ENCODE measurements around the gene BRSK2.

BRSK2 gene

DNA sequence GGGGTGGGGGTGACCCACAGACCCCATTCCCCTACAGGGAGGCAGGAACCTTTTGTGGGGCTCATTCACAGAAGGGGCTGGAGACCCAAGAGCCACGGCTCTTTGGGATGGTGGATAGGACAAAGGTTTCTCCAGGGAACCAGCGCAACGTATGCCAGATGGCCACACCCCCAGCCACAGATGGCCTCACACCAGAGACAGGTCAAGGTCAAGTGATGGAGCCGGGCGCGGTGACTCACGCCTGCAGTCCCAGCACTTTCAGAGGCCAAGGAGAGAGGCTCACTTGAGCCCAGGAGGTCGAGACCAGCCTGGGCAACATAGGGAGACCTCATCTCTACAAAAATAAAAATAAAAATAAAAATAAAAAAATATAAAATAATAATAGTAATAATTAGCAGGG, 17.1 kb upstream of the BRSK2 start:
- in situ Hi-C loops (cut with MboI; ENCODE audit: low pct_unique_long_range_greater_than_20kb, low sequenced_read_pairs) = no loop called here

DNA sequence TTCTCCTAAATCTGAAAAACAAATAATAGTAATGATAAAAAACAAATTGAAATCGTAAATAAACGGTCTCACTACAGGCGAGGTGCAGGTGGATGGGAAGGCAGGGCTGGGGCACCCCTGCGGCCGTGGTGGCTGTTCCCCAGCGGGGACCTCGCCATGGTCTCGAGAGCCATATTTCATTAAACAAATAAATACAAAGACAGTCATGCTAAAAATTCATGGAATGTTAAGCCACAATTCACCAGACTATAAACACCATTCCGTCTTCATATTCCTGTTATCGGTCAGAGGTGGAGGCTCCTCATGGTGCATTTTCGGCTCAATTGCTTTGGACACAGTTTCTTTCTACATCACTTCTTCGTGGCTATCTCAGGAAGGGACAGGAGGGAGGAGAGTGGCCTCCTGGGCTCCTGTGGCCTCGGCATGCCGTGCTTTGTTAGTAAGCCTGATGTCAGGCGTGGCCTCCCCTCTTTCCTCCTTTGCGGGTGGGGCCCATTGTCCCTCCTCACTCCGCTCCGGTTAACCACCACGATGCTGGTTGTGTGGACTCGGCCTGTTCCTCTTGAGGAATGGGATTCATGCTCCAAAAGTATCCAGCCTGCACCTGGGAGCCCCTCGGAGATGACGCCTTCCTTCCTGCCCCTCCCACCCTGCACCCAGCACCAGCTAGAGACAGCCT, 16.1 kb upstream of the BRSK2 start:
- in situ Hi-C loops (cut with MboI; ENCODE audit: low pct_unique_long_range_greater_than_20kb, low sequenced_read_pairs) = no loop called here
- no peak for DNase-seq

More for the DNA sequence above, 17.1 kb upstream of the BRSK2 start:
- no peak for DNase-seq

DNA sequence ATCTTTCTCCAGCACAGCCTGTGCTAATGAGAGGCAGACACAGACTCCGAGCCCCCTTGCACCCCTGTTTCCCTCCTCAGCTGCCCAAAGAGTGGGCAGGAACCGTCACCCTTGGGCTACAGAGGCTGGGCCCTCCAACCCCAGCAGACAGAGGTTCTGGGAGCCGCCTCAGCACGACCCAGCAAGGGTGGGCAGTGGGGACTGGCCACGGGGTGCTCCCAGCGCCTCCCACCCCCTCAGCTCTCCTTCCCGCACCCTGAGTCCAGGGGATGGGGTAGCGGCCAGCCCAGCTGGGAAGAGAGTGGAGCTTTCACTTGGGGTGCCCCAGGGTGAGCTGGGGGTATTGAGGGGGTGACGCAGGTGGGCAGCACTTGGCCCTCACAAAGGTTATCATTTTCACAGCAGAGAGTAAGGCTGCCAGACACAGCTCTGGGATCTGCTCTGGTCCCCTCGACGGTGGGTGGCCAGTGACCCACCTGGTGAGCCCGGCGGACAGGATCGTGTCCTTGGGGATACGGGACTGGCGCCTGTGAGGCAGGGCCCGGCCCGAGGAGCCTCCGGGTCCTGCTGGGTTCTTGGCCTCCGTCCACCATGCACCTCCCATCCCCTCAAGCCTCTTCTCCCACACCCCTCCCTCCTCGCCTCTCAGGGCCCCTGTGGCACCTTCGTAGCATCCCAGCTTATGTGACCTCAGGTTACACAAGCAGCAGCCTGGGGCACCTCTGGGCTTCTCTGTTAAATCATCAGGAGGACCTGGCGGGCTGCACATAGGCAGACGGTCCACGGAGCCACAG, 14.4 kb upstream of the BRSK2 start:
- no peak for DNase-seq
- in situ Hi-C loops (cut with MboI; ENCODE audit: low pct_unique_long_range_greater_than_20kb, low sequenced_read_pairs) = no loop called here

DNA sequence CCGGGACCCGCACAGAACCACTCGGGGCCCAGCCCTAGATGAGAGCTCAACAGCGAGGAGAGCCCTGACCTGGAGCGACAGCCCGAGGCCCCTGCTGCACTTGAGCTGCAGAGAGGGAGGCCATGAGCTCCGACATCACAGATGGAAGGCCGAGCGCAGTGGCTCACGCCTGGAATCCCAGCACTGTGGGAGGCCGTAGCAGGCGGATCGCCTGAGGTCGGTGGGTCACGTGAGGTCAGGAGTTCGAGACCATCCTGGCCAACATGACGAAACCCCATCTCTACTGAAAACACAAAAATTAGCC, 13.8 kb upstream of the BRSK2 start:
- in situ Hi-C loops (cut with MboI; ENCODE audit: low pct_unique_long_range_greater_than_20kb, low sequenced_read_pairs) = no loop called here
- DNase-seq = no peak

DNA sequence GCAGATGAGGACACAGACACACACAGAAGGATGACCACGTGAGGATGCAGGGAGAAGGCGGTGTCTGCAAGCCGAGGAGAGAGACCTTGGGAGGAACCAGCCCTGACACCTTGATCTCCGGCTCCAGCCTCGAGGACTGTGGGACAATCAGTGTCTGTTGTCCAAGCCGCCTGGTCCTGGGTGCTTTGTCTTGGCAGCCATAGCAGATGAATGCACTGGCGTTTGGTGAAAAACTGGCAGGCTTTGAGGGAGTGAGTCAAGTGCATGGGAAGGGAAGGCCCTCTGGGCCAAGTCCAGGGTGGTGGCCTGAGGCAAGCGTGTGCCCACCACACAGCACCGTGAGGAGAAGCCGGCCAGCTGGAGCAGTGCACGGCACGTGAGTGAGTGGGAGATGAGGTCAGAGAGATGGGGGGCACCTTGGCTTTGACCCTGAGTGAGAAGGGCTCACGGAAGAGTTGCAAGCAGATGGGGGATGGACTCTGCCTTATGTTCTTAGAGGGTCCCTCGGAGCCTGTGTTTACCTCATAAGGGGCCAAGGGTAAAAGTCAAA, 12.4 kb upstream of the BRSK2 start:
- no peak for DNase-seq
- in situ Hi-C loops (cut with MboI; ENCODE audit: low pct_unique_long_range_greater_than_20kb, low sequenced_read_pairs) = no loop called here

DNA sequence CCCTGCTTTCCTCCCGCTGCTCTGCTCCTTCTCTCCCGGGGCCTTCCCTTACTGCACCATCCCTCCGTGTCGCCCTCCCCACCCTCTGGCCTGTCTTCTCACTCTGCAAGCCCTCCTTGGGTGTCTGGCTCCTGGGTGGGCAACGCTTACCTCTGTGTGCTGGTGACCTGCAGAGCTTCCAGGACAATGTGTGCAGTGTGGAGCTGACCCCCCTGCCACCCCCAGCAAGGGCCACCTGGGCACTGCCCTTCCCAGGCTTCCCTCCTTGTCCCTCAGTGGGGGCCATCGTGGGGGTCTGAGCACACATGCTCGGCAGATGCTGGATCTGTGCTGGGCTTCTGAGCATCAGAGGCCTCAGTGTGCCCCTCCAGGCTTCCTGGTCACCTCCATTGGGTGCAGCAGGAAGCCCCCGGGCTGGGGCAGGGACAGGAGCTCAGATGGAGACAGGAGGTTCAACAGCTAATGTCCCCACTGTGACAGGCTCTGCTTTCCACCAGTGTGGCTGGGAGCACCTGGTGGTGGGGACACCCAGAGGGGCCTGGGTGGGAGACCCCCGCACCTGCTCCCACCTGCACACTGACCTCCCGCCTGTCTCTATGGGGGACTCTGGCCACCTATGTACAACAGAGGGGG, 7.8 kb upstream of the BRSK2 start:
- no peak for DNase-seq
- in situ Hi-C loops (cut with MboI; ENCODE audit: low pct_unique_long_range_greater_than_20kb, low sequenced_read_pairs) = no loop called here

DNA sequence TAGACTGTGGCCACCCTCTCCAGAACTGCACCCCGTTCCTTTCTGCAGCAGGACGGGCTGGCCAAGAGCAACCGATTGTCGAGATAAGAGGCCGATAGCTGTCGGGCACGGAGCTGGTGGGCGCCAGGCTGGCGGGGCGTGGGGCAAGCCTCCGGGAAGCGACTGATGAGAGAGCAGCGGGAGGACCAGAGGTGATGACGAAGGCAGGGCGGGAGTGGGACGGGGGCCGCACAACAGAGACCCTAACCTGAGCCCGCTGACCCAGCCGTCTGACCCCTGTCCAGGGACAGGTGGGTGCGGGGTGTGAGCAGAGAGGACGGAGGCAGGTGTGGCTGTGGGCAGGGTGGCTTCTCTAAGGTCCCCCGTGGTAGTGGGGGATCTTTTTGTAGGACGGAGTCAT, 7.3 kb upstream of the BRSK2 start:
- no peak for DNase-seq
- in situ Hi-C loops (cut with MboI; ENCODE audit: low pct_unique_long_range_greater_than_20kb, low sequenced_read_pairs) = no loop called here

DNA sequence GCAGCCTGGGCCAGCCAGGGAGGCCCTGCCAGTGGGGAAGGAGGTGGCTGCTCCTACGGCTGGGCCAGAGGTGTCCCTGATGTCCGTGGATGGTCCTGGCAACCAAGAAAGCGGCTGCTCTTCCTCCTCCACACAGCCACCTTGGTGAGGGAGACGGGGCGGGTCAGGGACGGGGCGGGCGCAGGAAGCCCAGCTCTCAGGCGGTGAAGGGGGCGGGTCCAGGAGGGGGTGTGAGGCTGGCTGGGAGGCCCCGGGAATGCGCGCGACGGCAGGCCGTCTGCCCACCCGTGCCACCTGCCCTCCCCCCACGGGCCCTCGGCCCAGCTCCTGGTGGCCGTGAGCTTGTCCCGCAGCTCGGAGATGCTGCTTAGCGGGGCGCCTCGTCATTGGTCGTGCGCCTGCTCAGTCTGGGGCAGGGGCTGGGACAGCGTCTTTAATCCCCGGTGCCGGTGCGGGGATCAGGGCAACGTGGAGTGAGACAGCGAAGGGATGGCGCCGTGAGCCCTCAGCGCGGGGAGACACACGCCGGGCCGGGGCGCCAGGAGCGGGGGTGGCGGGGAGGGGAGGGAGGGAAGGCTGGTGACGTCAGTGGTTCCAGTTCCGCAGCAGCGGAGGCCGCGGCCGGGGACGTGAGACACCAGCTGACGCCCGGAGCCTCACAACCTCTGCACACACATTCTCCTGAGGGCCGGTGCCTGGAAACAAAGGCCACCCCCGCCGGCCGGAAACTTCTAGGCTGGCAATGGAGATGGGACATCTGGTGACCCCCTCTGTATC, 6.7 kb upstream of the BRSK2 start:
- in situ Hi-C loops (cut with MboI; ENCODE audit: low pct_unique_long_range_greater_than_20kb, low sequenced_read_pairs) = no loop called here
- peak; percentile 39 for DNase-seq

DNA sequence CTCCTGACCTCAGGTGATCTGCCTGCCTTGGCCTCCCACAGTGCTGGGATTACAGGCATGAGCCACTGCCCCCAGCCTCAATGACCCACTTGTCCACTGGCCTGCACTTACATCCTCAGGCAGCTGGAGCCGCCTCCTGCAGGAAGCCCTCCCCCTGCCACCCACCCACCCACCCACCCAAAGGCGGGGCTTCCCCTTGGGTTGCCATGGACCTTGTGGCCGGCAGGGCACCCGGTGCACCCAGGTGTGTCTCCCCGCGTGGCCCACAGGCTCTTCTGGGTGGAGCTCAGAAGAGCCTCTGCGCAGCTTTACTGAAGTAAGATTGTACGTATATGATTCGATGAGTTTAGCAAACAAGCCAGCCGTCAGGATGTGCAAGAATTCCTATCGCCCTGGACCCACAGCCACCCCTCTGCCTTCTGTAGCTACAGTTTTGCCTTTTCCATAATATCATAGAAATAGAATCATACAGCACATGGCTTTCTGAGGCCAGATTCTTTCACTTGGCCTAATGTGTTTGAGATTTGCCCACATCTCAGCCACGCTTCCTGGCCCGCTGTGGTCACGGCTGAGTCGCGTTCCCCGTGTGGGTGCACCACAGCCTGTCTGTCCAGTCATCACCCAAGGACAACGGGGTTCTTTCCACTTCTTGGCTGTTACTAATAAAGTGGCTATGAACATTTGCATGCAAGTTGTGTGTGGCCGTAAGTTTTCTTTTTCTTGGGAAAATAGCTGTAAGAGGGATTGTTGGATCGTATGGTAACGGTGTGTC, 5.3 kb upstream of the BRSK2 start:
- in situ Hi-C loops (cut with MboI; ENCODE audit: low pct_unique_long_range_greater_than_20kb, low sequenced_read_pairs) = no loop called here
- no peak for DNase-seq

DNA sequence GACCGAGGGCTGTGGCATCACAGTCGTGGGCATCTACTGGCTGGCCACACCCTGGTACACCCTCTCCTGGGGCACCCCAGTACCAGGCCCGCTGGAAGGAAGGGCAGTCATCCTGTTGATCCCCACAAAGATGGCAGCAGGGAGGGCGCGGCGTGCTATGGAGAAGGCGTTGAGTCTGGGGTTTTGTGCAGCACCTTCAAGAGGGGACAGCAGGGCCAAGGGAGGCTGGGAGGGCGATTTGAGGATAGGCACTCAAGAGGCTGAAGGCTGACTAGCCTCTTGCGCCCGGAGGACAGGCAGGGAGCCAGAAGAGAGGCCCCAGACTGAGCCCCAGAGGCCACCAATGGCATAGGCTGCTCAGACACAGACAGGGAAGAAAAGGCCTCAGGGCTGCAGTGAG, 2.2 kb upstream of the BRSK2 start:
- DNase-seq = no peak
- in situ Hi-C loops (cut with MboI; ENCODE audit: low pct_unique_long_range_greater_than_20kb, low sequenced_read_pairs) = no loop called here

DNA sequence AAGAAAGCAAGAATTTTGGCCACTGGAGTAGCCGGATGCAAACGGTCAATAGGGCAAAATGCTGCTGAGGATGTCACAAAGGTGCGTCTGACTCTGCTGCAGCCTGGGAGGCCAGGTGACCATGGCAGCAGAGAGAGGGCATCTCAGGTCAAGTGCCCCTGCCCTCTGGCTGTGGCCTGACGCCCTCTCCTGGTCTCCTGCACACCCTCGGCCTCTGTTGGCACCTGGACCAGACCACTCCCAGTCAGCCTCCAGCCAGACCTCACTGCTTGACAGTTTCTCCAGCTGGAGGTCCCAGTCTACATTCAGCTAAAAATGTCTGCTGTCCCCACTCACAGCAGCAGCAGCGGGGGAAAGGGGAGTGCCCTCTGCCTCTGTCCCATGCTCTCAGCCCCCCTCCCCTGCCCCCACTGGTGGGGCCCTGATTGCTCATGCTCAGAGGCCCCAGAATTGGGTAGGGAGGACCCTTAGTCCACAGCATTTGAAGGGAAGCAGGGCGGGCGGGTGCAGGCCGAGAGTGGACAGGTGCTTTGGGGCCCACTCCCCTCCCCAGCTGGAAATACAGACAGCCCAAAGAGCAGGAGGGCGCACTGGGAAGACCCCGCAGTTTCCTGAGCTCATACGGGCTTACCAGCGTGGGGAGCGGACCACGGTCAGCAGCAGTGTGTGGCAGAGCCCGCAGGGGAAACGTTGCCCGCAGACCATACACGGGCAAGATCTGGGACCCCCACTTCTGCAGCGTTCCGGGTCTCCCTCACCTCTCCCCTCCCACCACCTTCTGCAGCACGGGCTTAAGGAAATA, 1.6 kb upstream of the BRSK2 start:
- in situ Hi-C loops (cut with MboI; ENCODE audit: low pct_unique_long_range_greater_than_20kb, low sequenced_read_pairs) = no loop called here

DNA sequence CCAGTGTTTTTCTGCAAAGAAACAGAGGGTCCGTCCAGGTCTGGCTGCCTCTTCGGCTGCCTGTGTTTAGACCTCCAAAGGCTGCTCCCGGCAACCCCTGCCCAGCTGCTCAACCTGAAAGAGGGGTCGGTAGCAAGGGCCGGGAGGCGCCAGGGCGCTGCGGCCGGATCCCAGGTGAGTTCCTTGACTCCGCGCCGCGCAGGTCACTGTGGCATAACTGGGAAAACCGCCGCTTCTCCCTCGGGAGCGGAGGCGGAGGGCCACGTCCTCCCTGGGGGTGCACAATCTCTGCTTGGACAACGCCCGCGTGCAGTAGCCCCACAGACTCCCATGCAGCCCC, 1.0 kb upstream of the BRSK2 start:
- in situ Hi-C loops (cut with MboI; ENCODE audit: low pct_unique_long_range_greater_than_20kb, low sequenced_read_pairs) = no loop called here
- DNase-seq = no peak

More for the DNA sequence above, 1.6 kb upstream of the BRSK2 start:
- no peak for DNase-seq

DNA sequence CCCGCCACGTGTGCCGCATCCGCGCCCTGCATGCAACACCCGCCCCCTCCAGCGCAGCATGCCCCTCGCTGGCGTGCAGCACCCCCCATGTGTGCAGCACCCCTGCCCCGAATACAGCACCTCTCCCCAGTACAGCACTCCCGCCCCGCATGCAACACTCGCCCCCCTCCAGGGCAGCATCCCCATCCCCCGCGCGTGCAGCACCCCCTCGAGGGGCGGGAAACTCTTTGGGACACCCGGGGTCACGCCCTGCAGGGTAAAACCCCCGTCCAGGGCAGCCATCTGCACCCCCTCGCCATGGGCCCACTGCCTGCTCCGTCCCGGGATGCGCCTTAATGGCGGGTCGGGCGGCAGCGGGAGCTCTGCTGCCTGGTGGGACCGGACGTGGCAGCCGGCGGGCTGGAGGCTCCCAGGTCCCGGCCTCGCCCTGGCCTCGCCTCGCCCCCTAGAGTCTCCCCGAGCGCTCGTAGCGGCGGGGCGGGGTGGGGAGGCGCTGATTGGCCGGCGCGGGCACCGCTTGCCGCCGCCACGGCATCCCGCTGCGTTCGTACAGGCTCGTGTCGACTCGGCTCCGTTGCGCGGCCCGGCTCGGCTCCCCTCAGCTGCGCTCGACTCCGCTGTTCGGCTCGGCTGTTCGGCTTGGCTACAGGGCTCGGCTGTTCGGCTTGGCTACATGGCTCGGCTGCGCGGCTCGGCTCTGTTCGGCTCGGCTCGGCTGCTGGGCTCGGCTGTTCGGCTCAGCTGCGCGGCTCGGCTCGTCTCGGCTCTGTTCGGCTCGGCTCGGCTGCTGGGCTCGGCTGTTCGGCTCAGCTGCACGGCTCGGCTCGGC, 417 bp upstream of the BRSK2 start:
- peak; percentile 95 for DNase-seq
- in situ Hi-C loops (cut with MboI; ENCODE audit: low pct_unique_long_range_greater_than_20kb, low sequenced_read_pairs) = no loop called here

DNA sequence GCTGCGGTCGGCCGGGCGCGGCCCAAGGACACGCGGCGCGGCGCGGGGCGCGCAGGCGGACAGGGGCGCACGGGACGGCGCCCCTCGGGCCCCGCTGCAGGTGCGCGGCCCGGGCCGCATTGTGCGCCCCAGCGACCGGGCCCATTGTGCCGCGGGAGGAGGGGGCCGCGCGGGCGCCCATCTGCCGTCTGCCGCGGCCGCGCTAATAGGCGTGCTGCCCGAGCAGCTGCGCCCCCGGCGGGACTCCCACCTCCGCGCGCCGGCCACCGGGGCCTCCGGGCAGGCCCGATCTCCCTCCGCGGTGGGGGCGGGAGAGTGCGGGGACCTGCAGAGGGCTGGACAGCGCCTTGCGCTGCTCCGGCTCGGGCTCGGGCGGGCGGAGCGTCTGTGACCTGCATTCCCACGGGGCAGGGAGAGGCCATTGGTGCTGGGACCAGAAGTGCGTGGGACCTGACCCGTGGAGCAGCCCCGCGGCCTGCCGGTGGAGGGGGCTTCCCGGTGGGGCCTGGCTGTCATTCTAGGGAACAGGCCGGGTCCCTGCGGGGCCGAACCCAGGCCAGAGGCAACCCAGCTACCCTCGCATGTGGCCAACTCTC, 933 bp downstream of the BRSK2 start:
- in situ Hi-C loops (cut with MboI; ENCODE audit: low pct_unique_long_range_greater_than_20kb, low sequenced_read_pairs) = no loop called here
- no peak for DNase-seq

DNA sequence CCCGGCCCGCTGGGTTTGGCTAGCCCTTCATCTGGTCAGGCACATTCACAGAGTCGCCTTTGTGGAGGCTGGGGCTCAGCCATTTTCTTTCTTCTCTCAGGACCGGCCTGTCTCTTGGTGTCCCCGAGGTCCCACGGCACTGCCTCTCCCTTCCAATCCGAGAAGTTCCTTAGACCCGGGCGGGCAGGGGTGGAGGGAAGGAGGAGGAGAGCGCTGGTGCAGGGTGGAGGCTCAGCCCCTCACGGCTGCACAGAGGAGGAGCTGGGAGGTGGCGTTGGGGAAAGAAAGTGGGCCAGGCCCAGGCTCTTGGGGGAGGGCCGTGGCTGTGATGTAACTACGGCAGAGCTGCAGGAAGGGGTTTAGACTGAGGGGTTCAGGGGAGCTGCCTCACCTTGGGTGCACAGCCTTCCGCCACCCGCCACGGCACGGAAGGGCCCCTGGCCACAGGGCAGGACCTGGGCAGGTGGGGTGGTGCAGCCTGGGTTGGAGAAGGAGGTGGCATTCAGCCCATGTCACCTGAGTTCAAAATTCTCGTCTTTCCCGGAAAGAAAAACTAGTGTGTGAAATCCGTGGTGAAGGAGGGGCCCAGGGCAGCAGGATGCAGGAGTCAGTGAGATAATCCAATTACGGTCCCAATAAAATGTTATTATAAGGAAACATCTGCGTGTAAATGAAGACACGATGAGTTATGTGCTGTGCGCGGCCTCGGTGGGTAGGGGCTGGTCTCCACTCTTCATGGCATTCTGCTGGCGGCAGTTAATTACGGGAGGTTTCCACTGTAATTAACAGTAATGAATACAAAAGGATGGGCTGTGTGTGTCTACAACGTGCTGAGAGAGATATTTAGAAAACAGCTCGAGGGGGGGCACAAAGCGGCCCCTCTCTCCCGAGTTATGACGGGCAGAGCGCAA, 1.7 kb downstream of the BRSK2 start:
- in situ Hi-C loops (cut with MboI; ENCODE audit: low pct_unique_long_range_greater_than_20kb, low sequenced_read_pairs) = no loop called here
- DNase-seq = no peak

DNA sequence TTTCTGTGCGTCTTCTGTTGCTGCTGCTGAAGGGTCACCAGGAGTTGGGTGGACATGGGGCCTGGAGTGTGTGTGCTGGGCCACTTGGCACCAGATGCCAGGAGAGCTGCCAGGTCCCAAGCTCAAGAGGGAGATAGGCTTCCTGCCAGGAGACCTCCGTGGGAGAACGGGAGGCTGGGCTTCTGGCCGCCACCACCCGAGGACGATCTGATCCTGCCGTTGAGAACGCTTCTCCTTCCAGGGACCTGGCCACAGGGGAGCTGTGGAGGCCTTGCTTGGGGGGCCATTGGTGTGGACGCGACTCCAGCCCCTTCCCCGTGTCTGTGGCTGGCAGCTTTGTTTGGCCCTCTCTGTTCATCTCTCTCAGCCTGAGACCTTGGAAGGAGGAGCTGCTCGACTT, 2.4 kb downstream of the BRSK2 start:
- DNase-seq = no peak
- in situ Hi-C loops (cut with MboI; ENCODE audit: low pct_unique_long_range_greater_than_20kb, low sequenced_read_pairs) = no loop called here
